Mucosa of rectum (tissue), 2 donors: ENCODE measurements around the gene C1R.
A peak's percentile ranks its signal among the peaks of the same experiment; 100 is the strongest.
"Not testable (repeated sequence)": the region's sequence is repeated elsewhere in the genome, so short reads cannot be mapped to it uniquely, and the experiment has no call there.

Experiments
- H3K27ac ChIP-seq, 2 donors: one replicate each; pipeline ENCODE4 v1.7.0; 2013; ENCODE audit warnings: inconsistent platforms in 2 of 2, low read depth in 2 of 2, low read length in 2 of 2
- H3K27me3 ChIP-seq, 2 donors: one replicate each; pipeline ENCODE4 v1.7.0; 2013; ENCODE audit warnings: low read length in 2 of 2; ENCODE audit not compliant: control insufficient read depth in 2 of 2, insufficient read depth in 2 of 2
- H3K36me3 ChIP-seq, 2 donors: one replicate each; pipeline ENCODE4 v1.7.0; 2013; ENCODE audit warnings: low read length in 2 of 2; ENCODE audit not compliant: control insufficient read depth in 2 of 2, insufficient read depth in 2 of 2
- H3K4me1 ChIP-seq, 2 donors: one replicate each; pipeline ENCODE4 v1.7.0; 2013; ENCODE audit warnings: low read length in 2 of 2, mild to moderate bottlenecking in 1 of 2; ENCODE audit not compliant: control insufficient read depth in 2 of 2, insufficient read depth in 2 of 2
- H3K4me3 ChIP-seq, 2 donors: one replicate each; pipeline ENCODE4 v1.7.0; 2013; ENCODE audit warnings: low read length in 2 of 2
- H3K9ac ChIP-seq, 2 donors: one replicate each; pipeline ENCODE4 v1.7.0; 2013; ENCODE audit warnings: low read length in 2 of 2, low read depth in 1 of 2, mild to moderate bottlenecking in 1 of 2
- H3K9me3 ChIP-seq, 2 donors: one replicate each; pipeline ENCODE4 v1.7.0; 2013; ENCODE audit warnings: low read length in 2 of 2; ENCODE audit not compliant: control insufficient read depth in 2 of 2
- donor health status: healthy.
- donor health status: Normal muscosa, but diverticular disease.

Gene C1R

DNA sequence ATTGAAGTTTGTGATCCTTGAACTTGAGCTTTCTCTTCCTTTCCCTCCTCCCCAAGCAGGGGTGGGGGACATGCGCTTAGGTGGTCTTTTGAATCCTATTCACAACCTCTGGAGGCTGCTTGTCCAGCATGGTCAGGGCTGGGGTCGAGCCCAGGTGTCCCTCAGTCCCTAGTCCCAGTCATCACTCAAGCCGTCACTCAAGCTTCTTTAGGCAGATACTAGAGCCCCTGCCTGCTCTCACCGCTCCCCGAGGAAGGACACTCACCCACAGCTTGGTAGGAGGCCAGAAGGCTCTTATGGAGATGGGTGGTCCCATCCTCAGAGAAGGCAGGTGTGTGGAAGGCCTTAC, 17.3 kb upstream of the C1R start:
- Histone ChIP-seq H3K36me3 (peaks cover 0 to 3% of the 10 kb centered on the region in 2 donors), H3K27ac (peak overlapping the region in 1 of 2 donors; percentile 98), H3K9ac (peak overlapping the region; percentile 75 to 82), H3K4me3 (peak overlapping the region; percentile 91 to 95), H3K27me3 (no peaks in the 10 kb centered on the region), H3K9me3 (no peaks in the 10 kb centered on the region), H3K4me1 (peaks cover 9 to 10% of the 10 kb centered on the region in 2 donors)

DNA sequence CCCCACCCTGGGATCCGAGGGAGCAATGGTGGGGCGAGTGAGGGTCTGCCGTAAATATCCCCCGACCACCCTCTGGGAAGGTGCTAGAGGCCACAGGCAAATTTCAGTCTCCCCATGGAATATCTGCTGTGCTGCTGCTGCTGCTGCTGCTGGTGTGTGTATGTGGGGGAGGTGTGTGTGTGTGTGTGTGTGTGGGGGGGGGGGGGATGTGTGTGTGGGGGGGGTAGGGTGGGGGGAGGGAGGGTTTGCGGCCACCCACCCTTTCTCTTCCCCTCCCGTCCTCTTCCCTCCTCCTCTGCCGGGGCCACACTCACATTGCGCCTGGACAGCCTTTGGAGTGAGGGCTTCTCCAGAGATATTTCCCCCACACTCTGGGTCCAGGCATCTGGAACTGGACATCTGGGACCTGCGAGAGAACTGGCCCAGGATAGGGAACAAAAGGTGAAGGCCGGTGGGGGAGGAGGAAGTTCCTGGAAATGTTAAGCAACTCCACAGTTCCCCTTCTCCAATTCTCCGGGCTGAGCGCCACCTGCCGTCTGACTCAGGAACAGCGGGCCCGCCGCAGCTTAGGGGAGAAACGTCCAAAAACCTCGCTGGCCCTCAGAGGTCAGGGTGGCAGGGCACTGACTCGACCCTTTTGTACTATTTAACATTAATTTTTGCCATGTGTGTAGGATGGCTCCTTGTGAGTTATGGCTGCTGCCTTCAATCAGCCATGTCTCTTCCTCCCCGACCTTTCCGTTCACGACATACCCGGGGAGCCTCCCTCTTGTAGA, 16.7 kb upstream of the C1R start, which contains the start of gene C1RL:
Gene C1RL, minus strand, starts transcription at position 419 of the 776 bp plus-strand sequence. Its CDS starts 34 bp downstream, at position 385.
- H3K27ac ChIP-seq = peak within 1 kb of the TSS; percentile 95 to 98
- H3K27me3 ChIP-seq = no peaks in the 10 kb centered on the region
- H3K4me3 ChIP-seq = peak within 1 kb of the TSS; percentile 91 to 95
- H3K9ac ChIP-seq = peak within 1 kb of the TSS; percentile 82 to 97
- H3K36me3 ChIP-seq = peaks cover 0 to 3% of the 10 kb centered on the region in 2 donors
- no peaks in the 10 kb centered on the region for H3K9me3 ChIP-seq
- H3K4me1 ChIP-seq = peaks cover 9 to 10% of the 10 kb centered on the region in 2 donors

DNA sequence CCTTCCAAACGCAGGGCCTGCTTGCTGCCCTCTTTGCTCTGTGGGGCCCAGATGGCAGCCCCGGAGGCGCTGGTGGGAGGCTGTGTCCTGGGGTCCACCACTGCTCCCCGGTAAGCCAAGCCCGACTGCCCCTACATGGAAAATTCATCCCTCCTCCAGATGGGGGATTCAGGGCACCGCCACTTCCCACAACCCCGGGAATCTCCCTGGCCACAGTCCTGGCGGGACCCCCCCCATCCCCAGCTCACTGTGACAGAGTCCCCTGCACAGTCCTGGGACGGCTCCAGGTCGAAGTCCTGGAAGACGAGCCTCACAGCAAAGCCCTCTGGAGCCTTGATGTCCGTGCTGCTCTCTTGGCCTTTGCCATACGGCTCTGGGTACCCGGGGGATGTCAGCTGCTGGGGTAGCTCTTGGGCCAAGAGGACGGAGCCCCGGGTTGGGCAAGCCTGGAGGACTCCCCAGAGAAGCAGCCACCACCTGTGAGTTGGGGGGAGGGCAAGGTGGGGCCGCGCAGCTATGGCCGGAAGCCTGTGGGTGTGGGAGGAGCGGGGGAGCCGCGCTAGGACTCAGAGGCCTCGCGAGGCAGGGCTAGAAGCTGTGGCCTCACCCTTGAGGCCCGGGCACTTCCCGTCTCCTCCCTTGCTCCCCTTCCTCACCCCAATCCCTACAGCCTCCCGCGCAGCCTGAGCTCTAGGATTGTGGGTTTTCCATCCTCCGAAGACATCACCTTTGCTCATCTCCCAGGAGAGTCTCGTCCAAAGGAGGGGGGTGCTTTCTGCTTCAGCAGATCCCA, 16.0 kb upstream of the C1R start:
- H3K27me3 ChIP-seq = no peaks in the 10 kb centered on the region
- no peaks in the 10 kb centered on the region for H3K9me3 ChIP-seq
- H3K9ac ChIP-seq = peak overlapping the region; percentile 82 to 97
- peak overlapping the region; percentile 95 to 98 for H3K27ac ChIP-seq
- peaks cover 9 to 10% of the 10 kb centered on the region in 2 donors for H3K4me1 ChIP-seq
- H3K4me3 ChIP-seq = peak overlapping the region; percentile 91 to 95
- H3K36me3 ChIP-seq = peaks cover 0 to 3% of the 10 kb centered on the region in 2 donors

DNA sequence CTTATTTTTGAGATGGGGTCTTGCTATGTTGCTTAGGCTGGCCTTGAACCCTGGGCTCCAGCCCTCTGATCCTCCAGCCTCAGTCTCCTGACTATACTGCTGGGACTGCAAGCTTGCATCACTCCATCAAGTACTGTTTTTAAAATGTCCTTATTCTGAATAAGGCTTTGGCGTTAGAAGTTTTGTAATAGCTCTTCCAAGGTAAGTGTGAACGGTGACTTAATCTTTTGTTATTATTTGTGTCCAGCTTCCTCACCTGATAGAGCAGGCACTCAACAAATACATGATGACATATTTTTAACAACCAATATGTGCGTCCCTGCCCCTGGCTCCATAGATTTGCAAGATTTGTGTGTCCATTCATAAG, 15.4 kb upstream of the C1R start:
- H3K27me3 ChIP-seq = no peaks in the 10 kb centered on the region
- peak overlapping the region; percentile 82 to 97 for H3K9ac ChIP-seq
- peaks cover 0 to 3% of the 10 kb centered on the region in 2 donors for H3K36me3 ChIP-seq
- no peaks in the 10 kb centered on the region for H3K9me3 ChIP-seq
- peak overlapping the region; percentile 91 to 95 for H3K4me3 ChIP-seq
- peaks cover 9 to 10% of the 10 kb centered on the region in 2 donors for H3K4me1 ChIP-seq
- H3K27ac ChIP-seq = peak overlapping the region; percentile 95 to 98

DNA sequence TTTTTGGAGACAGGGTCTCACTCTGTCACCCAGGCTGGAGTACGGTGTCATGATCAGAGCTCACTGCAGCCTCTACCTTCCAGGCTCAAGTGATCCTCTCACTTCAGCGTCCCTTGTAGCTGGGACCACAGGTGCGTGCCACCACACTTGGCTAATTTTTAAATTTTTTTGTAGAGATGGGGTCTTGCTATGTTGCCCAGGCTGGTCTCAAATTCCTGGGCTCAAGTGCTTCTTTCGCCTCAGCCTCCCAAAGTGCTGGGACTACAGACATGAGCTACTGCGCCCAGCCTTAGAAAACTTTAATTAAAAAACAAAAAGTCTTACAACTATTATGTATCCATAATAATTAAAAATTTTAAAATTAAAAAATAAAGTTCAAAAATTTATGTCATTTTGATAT, 14.9 kb upstream of the C1R start:
- not testable (repeated sequence) for H3K4me3 ChIP-seq

DNA sequence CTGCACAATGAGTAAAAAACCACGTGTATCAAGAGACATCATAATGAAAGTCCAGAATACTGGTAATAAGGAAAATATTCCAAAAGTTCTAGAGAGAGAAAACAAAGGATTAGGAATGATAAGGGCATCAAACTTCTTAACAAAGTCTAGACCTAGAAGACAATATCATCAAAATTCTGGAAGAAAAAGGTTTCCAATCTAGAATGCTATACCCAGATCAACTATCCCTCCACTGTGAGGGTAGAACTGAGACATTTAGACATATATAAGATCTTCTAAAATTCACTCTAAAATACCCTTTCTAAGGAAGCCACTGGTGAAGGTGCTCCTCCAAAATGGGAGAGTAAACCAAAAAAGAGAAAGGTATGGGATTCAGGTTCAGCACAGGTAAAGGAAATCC, 13.8 kb upstream of the C1R start:
- Histone ChIP-seq H3K36me3 (peaks cover 5 to 12% of the 10 kb centered on the region in 2 donors), H3K27me3 (no peaks in the 10 kb centered on the region), H3K4me3 (no peak overlapping the region), H3K9ac (no peak overlapping the region), H3K9me3 (no peaks in the 10 kb centered on the region), H3K4me1 (peaks cover 9 to 10% of the 10 kb centered on the region in 2 donors), H3K27ac (no peak overlapping the region)

More for the DNA sequence above, 14.9 kb upstream of the C1R start:
- H3K9me3 ChIP-seq, H3K9ac ChIP-seq, H3K27me3 ChIP-seq, H3K36me3 ChIP-seq, H3K27ac ChIP-seq: not testable (repeated sequence)
- peaks cover 9 to 10% of the 10 kb centered on the region in 2 donors for H3K4me1 ChIP-seq

DNA sequence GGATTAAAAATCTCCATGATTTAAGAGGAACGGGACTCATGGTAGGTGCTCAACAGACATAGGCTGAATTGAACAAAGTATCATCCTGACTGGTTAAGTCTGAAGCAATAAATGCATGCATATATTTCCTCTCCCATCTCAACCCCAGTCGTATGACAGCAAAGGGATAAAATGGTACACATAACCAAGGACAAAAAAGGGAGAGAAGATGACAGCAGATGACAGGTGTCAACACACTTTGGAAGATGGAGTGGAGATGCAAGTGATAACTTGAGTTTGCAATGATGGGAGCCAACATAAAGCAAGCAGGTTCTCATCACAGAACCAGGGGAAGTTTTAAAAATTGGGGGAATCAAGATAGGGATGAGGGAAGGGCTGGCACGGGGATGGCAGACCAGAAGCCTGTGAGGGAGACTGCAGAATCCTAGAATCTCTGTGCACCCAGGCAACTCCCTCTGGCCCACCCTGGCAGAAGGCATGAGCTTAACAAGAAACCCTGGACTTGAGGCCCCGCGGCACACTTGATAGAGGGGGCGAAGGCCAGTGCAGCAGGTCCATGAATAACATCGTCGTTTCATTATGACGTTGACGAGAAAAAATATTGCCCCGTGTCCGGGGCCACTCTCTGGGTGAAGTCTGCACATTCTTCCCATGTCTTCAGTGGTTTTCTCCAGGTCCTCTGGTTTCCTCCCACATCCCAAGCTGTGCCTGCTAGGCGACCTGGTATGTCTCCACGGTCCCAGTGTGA, 11.8 kb upstream of the C1R start:
- no peaks in the 10 kb centered on the region for H3K9me3 ChIP-seq
- peaks cover 12 to 21% of the 10 kb centered on the region in 2 donors for H3K36me3 ChIP-seq
- H3K27me3 ChIP-seq = no peaks in the 10 kb centered on the region
- H3K27ac ChIP-seq = no peak overlapping the region
- H3K9ac ChIP-seq = no peak overlapping the region
- H3K4me3 ChIP-seq = no peak overlapping the region
- H3K4me1 ChIP-seq = peaks cover 3 to 4% of the 10 kb centered on the region in 2 donors

DNA sequence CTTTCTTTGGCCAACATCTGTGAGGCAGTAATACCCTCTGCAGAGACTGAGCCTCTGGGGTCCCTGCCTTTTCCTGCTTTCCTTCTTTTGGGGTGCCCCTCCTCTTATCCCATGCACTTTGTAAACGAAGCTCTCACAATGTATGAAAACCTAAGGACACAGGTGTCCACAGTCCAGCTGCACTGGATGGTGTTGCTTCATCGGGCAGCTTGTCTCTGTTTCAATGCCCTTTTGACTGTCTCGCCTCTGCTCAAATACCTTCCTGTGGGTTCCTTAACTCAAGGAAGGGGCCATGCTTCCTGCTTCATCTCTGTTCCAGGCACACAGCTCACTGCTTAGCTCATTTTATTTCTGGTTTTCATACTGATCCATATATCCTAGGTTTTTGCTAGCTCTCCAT, 10.3 kb upstream of the C1R start:
- no peaks in the 10 kb centered on the region for H3K27me3 ChIP-seq
- no peaks in the 10 kb centered on the region for H3K4me1 ChIP-seq
- peaks cover 14 to 21% of the 10 kb centered on the region in 2 donors for H3K36me3 ChIP-seq
- no peak overlapping the region for H3K4me3 ChIP-seq
- H3K27ac ChIP-seq = no peak overlapping the region
- H3K9ac ChIP-seq = no peak overlapping the region
- H3K9me3 ChIP-seq = no peaks in the 10 kb centered on the region

DNA sequence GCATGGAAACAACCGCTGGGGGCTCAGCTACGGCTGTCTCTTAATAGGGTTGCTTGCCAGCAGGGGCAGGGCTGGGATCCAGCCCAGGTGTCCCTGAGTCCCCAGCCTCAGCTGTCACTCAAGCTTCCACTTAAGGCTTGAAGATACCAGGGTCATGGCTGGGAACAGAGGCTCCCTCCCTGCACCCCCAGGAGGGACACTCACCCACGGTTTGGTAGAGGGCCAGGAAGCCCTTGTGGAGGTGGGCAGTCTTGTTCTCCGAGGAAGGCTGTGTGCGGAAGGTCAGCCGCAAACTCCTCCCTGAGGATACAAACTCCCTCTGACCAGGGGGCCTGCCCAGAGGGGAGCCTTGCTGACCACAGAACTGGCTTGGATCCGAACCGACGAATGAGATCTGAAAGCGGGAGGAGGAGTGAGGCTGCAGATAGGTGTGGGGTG, 9.5 kb upstream of the C1R start:
- Histone ChIP-seq H3K4me1 (no peaks in the 10 kb centered on the region), H3K27me3 (no peaks in the 10 kb centered on the region), H3K36me3 (peaks cover 14 to 23% of the 10 kb centered on the region in 2 donors), H3K4me3 (no peak overlapping the region), H3K9me3 (no peaks in the 10 kb centered on the region), H3K9ac (no peak overlapping the region), H3K27ac (no peak overlapping the region)
